GM21390 (cell line): ENCODE results near the gene GJB4.

ENCODE experiments used
- ATAC-seq: cut with Tn5 transposase; IDR thresholded peaks from one replicate; pipeline ENCODE4 v1.9.1; 2021; ENCODE audit not compliant: unreplicated experiment

The GJB4 gene

DNA sequence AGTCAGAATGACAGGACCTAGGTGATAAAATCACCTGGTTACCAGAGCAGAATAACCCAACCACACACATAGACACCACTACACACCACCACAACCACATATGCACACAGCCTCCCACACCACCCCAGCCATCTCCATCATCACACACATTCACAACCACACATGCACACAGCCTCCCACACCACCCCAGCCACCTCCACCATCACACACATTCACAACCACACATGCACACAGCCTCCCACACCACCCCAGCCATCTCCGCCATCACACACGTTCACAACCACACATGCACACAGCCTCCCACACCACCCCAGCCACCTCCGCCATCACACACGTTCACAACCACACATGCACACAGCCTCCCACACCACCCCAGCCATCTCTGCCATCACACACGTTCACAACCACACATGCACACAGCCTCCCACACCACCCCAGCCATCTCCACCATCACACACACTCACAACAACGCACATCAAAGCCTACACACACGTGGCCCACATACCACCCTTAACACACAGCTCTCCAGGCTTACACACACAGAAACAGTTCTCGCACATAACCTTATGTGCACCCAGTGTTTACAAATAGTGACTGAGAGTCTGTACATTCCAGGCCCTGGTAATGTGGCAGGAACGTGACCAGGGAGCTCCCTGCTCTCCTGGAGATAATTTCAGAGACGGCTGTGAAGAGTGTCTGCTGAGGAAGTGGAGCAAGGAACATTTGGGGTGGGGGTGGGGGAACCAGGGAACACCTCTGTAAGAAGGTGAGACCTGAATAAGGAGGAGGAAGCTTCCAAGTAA is 18.2 kb downstream of the GJB4 start:
- no peak for ATAC-seq

GRCh38 chr1:34778381-34778780 is 18.8 kb downstream of the GJB4 start:
- ATAC-seq = no peak

- no peak for ATAC-seq
Observed at GRCh38 chr1:34779005-34779404, 19.5 kb downstream of the GJB4 start.

GRCh38 chr1:34779526-34779925 is 20.0 kb downstream of the GJB4 start:
- ATAC-seq = no peak

DNA sequence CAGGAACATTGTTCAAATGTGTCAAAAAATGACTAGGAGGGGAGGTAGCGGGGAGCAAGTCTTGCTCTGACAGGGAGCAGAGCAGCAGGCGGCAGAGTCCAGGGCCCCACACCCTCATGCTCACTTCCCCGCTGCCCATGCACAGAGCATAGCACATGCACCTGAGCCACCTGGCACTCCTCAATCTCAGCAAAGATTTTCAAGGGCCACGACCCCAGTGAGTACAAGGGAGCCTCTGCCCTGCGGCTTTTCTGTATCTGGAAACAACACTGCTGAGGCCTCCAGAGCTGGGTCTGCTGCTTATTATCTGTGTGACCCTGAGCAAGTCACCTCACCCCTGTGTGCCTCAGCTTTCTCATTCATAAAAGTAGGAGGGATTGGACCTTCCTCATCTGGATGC is 20.4 kb downstream of the GJB4 start:
- ATAC-seq = no peak

- ATAC-seq = no peak
Observed at GRCh38 chr1:34780528-34780927, 21.0 kb downstream of the GJB4 start.

- no peak for ATAC-seq
Observed at GRCh38 chr1:34781071-34781843, 21.7 kb downstream of the GJB4 start, which contains the start of gene GJB3. Gene GJB3 (plus strand): TSS chr1:34781214. CDS start chr1:34784763, 3,549 bp downstream.

- no peak for ATAC-seq
Observed at GRCh38 chr1:34781844-34782391, 22.4 kb downstream of the GJB4 start.

DNA sequence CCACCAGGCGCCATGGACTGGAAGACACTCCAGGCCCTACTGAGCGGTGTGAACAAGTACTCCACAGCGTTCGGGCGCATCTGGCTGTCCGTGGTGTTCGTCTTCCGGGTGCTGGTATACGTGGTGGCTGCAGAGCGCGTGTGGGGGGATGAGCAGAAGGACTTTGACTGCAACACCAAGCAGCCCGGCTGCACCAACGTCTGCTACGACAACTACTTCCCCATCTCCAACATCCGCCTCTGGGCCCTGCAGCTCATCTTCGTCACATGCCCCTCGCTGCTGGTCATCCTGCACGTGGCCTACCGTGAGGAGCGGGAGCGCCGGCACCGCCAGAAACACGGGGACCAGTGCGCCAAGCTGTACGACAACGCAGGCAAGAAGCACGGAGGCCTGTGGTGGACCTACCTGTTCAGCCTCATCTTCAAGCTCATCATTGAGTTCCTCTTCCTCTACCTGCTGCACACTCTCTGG is 25.2 kb downstream of the GJB4 start:
- ATAC-seq = no peak

GRCh38 chr1:34785231-34785874 is 25.8 kb downstream of the GJB4 start:
- no peak for ATAC-seq

DNA sequence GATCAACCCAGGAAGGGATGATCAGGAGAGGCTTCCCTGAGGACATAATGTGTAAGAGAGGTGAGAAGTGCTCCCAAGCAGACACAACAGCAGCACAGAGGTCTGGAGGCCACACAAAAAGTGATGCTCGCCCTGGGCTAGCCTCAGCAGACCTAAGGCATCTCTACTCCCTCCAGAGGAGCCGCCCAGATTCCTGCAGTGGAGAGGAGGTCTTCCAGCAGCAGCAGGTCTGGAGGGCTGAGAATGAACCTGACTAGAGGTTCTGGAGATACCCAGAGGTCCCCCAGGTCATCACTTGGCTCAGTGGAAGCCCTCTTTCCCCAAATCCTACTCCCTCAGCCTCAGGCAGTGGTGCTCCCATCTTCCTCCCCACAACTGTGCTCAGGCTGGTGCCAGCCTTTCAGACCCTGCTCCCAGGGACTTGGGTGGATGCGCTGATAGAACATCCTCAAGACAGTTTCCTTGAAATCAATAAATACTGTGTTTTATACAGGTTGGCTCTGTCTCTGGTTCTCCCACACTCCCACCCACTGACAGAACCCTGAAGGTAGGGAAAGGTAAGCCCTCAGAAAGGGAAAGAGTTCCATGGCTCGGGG is 26.4 kb downstream of the GJB4 start:
- ATAC-seq = no peak

DNA sequence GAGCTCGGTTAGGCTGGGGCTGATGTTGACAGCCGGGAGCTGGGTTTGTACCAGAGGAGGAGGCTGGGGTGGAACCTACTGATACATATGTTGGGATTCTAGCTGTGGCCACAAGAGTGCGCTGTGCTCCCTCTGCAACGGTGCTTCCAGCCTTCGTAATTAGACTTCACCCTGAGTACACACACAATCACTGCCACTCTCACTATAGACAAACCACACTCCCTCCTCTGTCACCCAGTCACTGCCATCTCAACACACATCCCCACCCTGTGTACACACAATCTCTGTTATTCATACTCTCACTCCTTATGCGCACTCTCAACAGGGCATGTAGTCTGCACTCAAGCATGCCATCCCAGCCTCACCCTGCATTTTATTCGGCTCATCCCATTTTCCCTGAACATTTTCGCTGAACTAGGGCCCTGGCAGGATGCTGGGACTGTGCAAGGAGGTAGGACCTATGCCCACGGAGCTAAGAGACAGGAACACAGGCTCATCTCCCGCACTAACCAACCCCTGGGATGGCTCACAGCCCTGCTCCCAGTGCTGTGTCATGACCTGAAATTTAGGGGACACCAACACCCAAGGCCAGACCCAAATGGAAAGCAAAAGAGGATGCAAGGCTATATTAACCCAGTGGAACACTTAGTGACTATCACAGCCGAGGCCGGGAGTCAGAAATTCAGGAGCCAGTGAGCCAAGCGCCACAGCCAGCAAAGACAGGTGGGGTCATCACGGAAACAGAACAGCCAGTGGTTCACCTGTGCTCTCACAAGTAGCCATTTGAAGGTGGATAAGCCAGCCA is 27.2 kb downstream of the GJB4 start:
- peak; percentile 48 for ATAC-seq

GRCh38 chr1:34787461-34788420 is 28.2 kb downstream of the GJB4 start:
- ATAC-seq = no peak

DNA sequence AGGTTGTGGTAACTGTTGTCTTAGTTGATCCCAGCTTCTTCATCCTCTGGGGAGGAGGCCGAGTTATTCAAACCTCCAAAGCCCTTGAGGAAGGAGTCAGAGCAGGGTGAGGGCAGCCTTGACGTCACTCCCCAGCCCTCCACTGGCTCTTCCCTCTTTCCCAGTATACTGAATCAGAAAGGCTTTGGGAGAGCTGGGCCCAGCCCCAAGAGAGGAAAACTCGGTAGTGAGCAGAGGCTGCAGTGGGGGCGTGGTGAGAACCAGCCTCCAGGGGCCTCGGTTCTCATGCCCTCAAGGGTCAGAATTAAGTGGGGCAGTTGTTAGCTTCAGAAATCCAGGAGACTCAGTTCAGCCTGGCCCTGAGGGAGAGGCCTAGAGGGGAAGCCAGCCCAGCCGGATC is 31.4 kb downstream of the GJB4 start:
- no peak for ATAC-seq

DNA sequence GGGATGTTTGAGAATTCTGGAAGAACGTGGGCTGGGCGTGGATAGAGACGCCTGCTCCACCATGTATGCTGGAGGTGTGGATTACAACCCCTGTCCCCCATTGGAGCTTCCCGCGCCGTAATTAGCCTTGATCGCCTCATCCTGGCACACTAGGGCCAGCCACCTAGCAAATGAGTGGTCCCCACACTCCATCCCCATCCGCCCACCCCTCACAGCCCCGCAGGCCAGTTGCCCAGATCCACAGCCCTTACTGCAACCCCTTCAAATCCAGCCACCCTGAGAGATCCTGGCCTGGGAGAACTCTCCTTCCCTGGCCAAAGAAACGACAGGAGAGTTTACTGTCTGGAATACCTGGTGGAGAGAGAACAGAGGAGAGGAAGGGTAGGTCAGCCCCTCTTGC is 32.9 kb downstream of the GJB4 start:
- no peak for ATAC-seq

GRCh38 chr1:34792868-34793727 is 33.6 kb downstream of the GJB4 start, which contains the start of gene GJA4:
Gene GJA4 (plus strand): TSS chr1:34792999. CDS start chr1:34794214, 1,215 bp downstream.
- no peak for ATAC-seq

DNA sequence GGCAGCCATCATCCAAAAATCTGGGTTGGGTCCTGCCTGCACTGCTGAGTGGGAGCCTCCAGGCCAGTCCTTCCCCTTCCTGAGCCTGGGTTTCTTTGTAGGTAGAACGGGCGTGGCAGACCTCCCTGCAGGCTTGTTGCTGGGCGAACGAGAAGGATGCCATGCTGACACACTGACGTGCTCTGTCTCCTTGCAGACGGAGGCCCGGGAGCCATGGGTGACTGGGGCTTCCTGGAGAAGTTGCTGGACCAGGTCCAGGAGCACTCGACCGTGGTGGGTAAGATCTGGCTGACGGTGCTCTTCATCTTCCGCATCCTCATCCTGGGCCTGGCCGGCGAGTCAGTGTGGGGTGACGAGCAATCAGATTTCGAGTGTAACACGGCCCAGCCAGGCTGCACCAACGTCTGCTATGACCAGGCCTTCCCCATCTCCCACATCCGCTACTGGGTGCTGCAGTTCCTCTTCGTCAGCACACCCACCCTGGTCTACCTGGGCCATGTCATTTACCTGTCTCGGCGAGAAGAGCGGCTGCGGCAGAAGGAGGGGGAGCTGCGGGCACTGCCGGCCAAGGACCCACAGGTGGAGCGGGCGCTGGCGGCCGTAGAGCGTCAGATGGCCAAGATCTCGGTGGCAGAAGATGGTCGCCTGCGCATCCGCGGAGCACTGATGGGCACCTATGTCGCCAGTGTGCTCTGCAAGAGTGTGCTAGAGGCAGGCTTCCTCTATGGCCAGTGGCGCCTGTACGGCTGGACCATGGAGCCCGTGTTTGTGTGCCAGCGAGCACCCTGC is 34.7 kb downstream of the GJB4 start:
- no peak for ATAC-seq
